ENCODE results near the gene ABCC8.
"Not testable (repeated sequence)": the region's sequence is repeated elsewhere in the genome, so short reads cannot be mapped to it uniquely, and the experiment has no call there.

ABCC8 gene

GRCh38 chr11:17463546-17464174 is 13.0 kb downstream of the ABCC8 start:
- no peak for DNase-seq

- no peak for DNase-seq
These were observed 13.7 kb downstream of the ABCC8 start for GRCh38 chr11:17462940-17463339.

- DNase-seq = no peak
These were observed 16.2 kb downstream of the ABCC8 start for GRCh38 chr11:17460406-17460805.

GRCh38 chr11:17459236-17459896 is 17.3 kb downstream of the ABCC8 start:
- DNase-seq = no peak

GRCh38 chr11:17458268-17458667 is 18.4 kb downstream of the ABCC8 start:
- no peak for DNase-seq

- DNase-seq = no peak
These were observed 19.1 kb downstream of the ABCC8 start for GRCh38 chr11:17457396-17458173.

- DNase-seq = no peak
These were observed 24.0 kb downstream of the ABCC8 start for GRCh38 chr11:17452668-17453067.

- DNase-seq = no peak
These were observed 27.5 kb downstream of the ABCC8 start for GRCh38 chr11:17449158-17449557.

- no peak for DNase-seq
These were observed 30.2 kb downstream of the ABCC8 start for GRCh38 chr11:17446482-17446881.

GRCh38 chr11:17445240-17445795 is 31.3 kb downstream of the ABCC8 start:
- no peak for DNase-seq

- no peak for DNase-seq
These were observed 32.5 kb downstream of the ABCC8 start for GRCh38 chr11:17443926-17444690.

- DNase-seq = no peak
These were observed 33.2 kb downstream of the ABCC8 start for GRCh38 chr11:17443423-17443822.

GRCh38 chr11:17443000-17443399 is 33.6 kb downstream of the ABCC8 start:
- DNase-seq = no peak

GRCh38 chr11:17439316-17439782 is 37.3 kb downstream of the ABCC8 start:
- no peak for DNase-seq

GRCh38 chr11:17437366-17437765 is 39.3 kb downstream of the ABCC8 start:
- DNase-seq = no peak

- DNase-seq = no peak
These were observed 42.5 kb downstream of the ABCC8 start for GRCh38 chr11:17434108-17434507.

- DNase-seq = no peak
These were observed 44.6 kb downstream of the ABCC8 start for GRCh38 chr11:17432002-17432401.

- no peak for DNase-seq
These were observed 45.5 kb downstream of the ABCC8 start for GRCh38 chr11:17431139-17431538.

- DNase-seq = no peak
These were observed 46.0 kb downstream of the ABCC8 start for GRCh38 chr11:17430616-17431015.

GRCh38 chr11:17428925-17429324 is 47.7 kb downstream of the ABCC8 start:
- no peak for DNase-seq

- no peak for DNase-seq
These were observed 48.4 kb downstream of the ABCC8 start for GRCh38 chr11:17428261-17428660.

GRCh38 chr11:17426233-17426632 is 50.4 kb downstream of the ABCC8 start:
- DNase-seq = not testable (repeated sequence)

All from activated CD8-positive, alpha-beta memory T cell treated with anti-CD3 and anti-CD28 coated beads, Interleukin-2, amount 50 U/mL, for 4 hours (primary cell).